ENCODE data around the gene HOGA1.
"Not testable (repeated sequence)": the region's sequence is repeated elsewhere in the genome, so short reads cannot be mapped to it uniquely, and the experiment has no call there.

Gene HOGA1

DNA sequence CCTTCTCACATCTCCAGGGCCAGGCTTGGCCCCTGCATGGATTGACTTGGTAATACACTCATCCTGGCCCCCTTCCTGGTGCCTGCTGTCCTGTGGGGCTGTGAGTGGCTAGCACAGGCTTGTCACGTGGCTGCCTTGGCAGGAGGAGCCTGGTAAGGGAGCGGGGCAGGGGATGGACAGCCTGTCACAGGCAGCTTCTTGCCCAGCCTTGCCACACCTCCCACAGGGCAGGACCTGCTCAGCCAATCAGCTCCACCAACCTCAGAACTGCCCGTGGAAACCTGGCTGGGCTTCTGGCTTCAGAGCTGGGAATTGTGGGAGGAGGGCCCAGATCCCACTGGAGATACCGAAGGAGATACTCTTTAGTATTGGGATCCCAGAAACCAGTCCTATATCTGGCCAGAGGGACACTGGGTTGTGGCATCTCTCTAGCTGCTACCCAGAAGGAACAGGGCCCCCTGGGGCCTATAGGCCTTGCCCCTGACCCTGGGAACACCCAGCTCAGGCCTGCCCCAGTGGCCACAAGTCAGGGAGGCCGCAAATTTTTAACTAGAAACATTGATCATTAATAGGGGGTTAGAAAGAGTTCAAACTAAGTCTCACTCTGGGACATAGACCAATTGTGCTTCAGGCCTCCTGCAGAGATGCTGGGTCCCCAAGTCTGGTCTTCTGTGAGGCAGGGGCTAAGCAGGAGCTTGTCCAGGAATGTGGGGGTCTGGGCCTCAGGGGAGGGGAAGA lies at the start of gene HOGA1:
Gene HOGA1 (plus strand): TSS at position 330 of the 738 bp plus-strand sequence. CDS start 315 bp downstream, at position 645.
- peak; percentile 55 for DNase-seq (ENCODE audit: low spot score)

DNA sequence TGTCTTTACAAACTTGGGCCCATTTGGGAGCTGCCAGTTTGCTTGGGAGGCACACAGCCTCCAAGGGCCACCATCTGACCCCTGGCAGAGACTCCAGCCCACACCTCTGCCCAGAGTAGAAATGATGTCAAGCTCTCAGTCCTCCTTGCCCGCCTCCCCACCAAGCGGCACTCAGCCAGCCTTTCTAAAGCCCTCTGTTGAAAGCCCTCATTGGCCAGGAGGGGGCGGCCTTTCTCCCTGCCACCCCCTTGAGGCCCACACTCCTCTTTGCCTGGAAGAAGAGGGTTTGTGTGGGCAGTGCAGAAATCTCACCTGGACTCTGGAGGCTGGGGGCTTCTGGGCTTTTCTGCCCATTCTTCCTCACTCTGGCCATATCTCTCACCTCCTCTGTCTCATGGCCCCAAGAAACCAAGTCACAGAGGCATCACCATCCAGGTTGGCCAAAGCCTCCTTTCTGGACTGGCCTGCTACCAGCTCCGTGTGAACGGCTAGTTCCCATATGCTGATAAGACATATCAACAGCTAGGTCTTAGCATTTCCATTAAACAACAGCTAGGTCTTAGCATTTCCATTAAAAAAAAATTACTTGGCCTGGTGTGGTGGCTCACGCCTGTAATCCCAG lies 49.3 kb upstream of the HOGA1 start:
- DNase-seq (ENCODE audit: low spot score) = peak; percentile 67

DNA sequence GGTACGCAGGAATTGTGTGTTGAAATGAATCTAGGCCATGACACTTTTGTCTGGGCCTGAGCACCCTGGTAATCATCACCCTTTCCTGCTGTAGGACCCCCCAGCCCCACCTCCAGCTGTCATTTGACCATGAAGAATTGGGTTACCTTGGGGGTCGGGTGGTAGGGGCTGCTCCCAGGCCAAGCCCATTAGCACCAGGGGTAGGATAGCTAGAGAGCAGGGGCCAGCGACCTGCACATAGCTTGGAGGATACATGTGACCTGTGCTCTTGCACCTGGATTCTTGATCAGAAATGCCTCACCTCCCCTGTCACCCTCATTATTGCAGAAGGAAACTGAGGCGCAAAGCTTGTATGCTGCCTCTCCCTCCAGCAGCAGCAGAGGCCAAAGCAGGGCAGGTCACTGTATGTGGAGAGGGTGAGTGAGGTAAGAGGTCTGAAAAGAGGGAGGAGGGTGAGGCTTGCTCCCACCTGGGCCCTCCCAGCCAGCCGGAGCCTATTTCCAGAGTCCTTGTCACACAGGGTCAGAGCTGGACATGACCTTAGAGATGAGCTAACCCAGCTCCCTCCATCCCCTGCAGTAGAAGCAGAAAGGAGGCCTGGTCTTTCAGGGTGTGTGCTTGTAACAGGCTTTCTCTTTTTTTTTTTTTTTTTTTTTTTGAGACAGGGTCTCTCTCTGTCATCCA lies 46.9 kb upstream of the HOGA1 start:
- no peak for DNase-seq (ENCODE audit: low spot score)

DNA sequence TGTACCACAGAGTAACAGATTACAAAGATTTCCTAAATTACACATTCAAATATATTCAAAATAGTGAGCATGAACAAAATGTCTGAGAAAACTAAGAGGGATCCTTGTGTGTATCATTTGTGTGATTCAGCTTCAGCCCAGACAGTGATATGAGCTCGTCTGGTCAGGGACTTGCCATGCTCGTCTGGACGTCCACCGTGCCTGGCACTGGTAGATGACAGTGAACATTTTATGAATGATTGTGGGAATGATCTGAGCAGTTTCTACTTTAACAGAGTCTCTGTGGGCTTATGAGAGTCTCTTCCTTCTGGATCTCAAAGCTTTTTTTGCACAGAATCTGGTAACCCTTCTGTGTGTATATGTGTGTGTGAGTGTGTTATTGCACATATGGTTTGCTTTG lies 45.8 kb upstream of the HOGA1 start:
- DNase-seq (ENCODE audit: low spot score) = no peak

DNA sequence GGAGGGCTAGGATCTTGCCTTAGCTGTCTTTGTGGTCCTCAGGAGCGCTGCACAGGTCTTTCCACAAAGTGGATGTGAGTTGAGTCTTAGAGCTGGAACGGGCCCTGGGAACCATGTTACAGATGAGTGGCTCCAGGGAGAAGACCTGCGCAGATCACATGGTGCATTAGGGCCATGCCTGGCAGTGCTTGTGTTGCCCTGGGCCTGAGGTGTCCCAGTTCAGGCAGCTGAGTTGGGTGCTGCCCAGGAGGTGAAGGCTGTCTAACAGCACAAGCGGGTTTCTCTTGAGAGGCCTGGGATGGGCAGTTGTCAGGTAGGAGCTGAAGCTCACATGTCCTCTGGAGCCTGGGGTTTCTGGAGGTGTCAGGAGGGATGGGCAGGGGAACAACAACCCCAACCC lies 45.4 kb upstream of the HOGA1 start:
- no peak for DNase-seq (ENCODE audit: low spot score)

DNA sequence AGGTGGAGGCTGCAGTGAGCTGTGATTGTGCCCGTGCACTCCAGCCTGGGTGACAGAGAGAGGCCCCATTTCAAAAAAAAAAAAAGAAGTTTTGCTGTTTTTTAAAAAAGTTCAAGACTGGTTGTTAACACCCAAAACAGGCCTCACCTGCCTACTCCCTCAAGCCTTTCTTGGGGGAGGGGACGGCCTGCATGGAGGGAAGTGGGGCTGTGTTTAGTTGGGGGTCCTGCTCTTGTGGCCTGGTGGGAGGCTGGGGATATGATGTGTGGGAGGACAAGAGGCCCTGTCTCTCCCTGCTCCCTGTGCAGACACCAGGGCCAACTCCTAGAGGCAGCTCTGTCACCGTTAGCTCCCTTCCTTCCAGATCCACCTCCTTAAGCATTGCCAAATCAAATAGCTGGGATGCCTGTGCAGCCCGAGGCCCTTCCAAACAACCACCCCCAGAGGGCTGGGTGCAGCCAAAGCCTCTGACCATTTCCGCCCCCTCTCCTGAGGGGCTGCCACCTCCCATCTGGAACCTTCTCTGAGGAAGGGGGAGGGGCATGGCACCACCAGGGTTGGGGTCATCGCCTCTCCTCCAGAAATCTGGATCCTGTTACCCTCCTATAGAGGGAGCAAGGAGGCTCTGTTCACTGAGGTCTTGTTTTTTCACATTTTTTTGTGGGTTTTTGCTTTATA lies 44.5 kb upstream of the HOGA1 start:
- no peak for DNase-seq (ENCODE audit: low spot score)

DNA sequence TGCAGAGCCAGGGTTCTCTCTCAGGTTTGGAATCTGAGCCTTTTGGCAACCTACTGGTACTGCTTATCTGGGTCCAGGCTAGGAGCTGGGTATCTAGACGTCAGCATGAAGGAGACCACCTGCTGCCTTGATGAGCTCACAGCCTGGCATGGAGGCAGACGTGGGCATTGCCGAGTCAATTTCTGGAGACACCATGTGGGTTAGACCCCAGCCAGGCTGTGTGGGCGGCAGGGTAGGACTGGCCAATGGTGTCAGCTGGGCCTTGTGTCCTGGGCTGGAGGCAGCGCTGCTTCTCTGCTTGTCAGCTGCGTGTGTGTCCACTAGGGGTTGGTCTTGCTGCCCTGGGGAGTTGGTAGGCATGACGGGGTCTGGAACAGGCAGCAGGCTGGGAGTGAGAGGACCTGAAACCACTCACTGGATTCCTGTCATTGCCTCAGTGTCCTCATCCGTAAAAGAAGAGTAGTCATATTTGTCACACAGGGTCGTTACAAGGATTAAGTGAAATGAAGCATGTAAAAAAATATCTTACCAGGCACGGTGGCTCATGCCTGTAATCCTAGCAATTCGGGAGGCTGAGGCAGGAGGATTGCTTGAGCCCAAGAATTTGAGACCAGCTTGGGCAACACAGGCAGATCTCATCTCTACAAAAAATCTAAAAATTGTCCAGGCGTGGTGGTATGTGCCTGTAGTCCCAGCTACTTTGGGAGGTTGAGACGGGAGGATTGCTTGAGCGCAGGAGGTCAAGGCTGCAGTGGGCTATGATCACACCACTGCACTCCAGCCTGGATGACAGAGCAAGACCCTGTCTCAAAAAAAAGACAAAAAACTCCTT lies 43.3 kb upstream of the HOGA1 start:
- DNase-seq (ENCODE audit: low spot score) = no peak

DNA sequence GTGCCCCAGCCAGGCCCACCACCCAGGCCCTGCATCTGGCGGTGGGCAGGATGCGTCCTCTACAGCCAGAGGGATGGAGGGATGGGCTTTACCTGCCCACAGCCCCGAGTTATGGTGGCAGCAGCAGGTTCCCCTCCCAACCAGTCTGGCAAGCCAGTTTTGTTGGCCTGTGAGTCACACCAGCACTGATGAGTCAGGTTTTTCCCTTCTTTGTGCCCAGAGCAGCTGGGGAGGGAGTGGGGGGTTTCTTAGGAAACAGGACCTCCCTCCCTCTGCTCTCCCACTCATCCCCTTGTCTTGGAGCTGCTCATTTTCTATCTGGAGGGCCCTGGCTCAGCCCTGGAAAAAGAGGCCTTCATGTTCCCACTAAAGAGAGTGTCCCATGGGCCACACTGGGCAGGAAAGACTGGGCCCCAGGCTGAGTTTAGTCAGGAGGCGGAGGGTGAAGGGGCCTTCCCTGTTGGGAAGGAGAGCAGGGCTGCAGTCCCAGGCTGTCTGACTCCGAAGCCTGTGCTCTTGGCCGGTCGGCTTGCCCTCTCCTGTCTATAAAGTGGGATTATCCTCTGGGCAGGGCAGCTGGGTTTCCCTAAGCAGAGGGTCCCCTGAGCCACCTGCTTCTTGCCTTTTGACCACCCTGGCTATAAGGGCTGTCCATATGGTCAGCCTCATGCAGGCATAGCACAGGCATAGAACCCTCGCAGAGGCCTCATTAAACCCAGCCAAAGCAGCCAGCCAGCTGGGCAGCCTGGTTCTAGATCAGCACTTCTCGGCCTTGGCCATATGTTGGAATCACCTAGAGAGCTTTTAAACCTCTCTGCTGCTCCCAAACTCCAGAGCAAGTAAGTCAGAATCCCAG lies 41.8 kb upstream of the HOGA1 start:
- DNase-seq (ENCODE audit: low spot score) = no peak

DNA sequence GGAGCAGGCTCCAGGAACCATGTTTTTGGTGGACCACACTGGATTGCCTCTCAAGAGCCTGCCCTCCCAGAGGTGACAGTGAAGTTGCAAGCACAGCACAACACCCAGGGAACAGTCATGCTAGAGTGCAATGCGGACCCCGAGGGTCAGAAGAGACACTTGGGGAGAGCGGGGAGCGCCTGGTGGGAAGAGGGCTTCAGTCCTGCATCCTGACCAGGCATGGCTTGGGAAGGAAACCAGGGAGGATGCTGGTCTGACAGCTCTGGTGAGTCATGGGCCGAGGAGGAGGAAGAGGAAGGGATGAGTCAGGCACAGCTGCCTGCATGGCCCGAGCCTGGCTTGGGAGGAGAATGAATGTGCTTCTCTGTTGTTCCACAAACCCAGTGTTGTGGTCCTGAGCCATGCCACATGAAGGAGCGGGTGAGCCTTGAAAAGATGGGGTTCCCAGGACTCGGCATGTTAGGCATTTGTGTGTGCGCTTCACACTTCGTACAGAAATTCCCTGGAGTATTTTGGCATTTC lies 41.1 kb upstream of the HOGA1 start:
- DNase-seq (ENCODE audit: low spot score) = no peak

DNA sequence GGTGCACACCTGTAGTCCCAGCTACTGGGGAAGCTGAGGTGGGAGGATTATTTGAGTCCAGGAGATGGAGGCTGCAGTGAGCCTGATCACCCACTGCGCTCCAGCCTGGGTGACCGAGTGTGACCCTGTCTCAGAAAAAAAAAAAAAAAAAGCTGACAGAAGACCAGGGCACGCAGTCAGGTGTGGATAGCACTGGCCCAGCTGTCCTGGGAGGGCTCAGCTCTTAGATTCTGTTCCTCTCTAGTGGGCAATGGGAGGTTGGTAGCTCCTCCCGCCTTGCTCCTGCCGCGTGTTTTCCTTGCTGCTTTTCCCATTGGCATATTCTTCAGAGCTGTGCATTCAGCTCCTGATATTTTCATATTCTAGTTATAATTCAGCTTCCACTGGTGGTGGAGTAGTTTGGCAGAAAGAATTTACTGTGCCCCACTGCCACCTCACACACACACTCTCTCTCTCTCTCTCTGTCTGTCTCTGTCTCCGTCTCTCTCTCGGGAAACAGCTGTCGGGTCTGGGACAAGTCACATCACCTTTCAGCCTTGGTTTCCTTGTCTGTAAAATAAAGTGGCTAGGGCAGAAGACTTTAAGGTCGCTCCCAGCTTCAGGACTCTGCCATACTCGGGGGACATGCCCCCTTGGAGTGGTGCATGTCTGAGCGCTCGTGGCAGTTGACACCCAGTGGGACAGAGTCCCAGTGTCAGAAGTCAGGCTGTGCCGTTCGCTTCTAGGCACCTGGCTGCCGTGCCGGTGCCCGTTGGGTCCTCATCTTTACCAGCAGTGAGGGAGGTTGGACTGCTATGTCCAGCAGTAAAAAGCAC lies 37.5 kb upstream of the HOGA1 start:
- no peak for DNase-seq (ENCODE audit: low spot score)

DNA sequence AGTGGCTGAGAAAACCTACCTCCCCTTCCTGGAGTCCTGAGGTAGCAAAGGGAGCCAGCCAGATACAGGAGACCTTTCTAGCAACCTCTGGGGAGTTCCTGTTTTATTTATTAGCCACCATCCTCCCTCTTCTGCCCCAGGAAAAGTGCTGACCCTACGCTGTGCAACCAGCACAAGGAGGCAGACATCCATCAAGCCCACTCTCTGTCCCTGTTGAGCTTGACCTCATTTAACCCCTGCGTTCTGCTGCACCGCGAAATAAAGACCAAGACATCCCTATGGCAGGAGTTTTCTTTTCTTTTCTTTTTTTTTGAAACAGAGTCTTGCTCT lies 37.0 kb upstream of the HOGA1 start:
- DNase-seq (ENCODE audit: low spot score) = no peak

DNA sequence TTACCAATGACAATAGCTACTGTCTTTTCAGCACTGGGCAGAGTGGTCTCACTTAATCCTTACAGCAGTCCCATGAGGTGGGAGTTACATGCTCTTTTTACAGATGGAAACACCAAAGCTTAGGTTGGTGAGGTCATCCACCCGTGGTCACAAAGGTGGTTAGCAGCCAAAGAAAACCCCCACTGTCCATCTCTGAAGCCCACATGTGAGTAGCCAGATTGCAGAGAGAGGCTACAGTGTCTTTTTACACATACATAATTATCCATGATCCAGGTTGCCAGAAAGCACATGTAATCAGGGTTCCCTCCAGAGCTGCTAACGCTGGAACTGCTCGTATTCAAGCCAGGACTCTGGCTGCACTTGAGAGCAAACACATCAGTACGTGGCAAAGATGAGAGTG lies 36.2 kb upstream of the HOGA1 start:
- no peak for DNase-seq (ENCODE audit: low spot score)

DNA sequence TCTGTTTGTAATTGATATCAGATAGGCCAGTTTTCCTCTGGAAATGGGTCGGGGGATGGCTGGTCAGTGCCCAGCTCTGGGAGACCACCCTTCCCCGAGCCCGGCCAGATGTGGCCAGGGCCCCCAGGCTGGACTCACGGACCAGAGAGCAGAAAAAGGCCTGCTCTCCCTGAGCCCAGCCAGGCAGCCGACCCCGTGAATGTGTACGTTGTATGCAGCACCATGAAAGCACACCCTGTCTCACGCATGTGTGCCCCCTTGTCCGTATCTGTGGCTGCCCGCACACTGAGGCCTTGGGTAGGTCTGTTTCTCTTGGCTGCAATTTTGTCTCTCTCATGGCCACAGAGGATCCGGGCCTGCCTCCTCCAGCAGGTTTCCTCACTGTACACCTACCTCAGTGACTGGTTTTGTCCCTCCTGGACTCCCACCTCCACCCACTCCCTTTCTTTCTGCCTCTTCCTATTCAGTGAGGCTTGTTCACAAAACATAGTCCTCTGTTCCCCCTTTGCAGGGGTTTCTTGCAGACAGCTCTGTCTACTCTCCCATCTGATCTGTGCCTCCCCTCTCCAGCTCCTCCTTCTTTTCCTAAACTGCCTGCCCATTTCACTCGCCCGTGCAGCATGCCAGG lies 35.2 kb upstream of the HOGA1 start:
- DNase-seq (ENCODE audit: low spot score) = no peak

DNA sequence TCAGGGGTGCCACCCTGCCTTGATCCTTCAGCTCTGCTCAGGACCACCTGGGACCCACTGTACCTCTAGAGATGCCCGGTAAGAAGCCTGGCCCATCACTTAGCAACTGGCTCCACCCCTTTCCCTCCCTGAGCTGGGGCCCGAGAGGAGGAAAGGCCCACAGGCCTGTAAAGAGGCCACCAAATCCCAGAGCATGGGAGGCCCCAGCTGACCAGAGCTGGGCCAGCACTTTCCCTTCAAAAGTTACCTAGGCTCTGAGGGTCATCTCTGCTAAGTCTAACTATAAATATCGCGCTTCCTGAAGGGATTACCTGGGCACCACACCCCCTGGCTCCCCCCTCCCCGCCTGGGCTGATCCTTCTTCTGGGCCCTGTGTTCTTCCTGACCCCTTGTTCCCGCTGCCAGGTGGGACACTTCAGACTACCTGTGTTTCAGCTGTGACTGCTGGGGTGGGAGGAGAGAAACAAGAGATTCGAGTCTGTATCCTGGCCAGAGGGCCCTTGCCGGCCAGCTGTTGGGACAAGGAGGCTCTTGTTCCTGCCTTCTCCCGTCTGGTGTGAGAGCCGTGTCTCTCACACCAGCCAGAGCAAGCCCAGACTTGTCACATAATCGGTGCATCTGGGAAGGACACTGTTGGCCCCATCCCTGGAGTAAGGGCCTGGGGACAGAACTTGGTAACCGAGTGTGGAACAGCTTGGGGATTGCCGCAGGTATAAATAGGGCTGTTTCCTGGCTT lies 34.4 kb upstream of the HOGA1 start:
- no peak for DNase-seq (ENCODE audit: low spot score)

DNA sequence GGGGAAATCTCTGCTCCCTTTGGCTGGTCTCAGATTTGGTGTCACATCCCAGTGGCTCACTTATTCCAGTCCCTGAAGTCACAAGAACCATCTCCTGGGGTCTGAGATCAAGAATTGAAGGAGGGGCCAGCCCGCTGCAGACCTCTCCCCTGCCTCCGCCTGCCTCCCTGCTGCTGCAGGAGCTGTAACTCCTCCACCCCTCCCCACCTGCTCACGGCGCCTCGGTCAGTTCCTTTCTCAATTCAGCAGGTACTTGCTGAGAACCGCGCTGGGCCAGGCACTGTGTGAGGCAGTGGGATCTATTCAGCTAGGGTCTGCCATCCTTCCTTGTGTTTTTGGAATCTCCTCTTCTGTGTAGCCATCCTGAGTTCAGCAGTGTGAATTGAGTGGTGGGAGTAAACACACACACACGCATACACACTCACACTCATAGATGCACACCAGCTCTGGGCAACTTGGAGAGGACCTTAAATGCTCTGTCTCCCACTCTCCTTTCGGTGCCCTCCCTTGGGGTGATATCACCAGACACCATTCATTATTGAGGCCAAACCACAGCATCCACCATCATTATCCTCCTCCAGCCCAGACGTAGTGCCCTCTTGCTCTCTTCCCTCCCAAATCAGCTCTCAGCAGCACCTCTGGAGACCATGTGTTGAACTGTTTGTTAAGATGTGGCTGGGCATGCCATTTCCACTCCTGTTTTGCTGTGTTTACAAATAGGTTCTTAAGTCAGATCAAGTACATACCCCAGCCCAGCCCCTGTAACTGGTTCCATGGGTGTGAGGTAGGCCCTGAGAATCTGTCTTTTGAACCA lies 33.6 kb upstream of the HOGA1 start:
- no peak for DNase-seq (ENCODE audit: low spot score)

DNA sequence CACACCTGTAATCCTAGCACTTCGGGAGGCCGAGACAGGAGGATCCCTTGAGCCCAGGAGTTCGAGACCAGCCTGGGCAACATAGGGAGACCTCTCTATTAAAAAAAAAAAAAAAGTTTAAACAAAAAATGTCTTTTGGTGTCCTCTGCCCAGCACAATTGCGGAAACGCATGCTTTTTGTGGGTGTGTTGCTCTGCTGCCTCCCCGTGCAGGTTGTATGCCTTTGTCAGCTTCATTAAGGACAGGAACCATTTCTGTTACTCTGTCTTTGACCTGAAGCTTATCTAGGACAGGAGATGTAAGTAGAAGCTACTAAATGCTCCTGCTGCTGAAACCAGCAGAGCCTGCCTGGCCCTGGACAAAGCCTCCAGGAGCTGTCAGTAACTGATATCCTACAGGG lies 32.9 kb upstream of the HOGA1 start:
- no peak for DNase-seq (ENCODE audit: low spot score)

DNA sequence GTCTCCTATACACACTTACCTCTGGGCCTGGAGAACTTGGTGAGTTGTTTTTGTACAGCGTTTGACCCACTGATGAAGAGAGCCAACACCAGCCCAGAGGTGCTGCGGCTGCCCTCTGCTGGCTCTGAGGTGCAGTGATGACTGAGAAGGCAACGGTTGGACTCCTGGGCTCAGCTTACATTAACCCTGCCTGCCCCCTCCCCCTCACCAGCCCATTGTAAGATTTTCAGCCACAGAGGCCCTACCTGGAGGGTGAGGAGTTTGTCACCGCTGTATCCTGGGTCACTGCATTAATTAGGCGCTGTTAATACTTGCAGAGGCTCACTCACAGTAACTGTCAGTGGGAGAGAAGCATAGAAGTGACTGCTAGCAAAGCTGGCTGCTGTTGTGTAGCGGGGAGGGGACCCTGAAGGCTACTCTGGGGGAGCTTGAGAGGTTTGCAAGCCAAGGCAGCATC lies 30.6 kb upstream of the HOGA1 start:
- DNase-seq (ENCODE audit: low spot score) = peak; percentile 62

DNA sequence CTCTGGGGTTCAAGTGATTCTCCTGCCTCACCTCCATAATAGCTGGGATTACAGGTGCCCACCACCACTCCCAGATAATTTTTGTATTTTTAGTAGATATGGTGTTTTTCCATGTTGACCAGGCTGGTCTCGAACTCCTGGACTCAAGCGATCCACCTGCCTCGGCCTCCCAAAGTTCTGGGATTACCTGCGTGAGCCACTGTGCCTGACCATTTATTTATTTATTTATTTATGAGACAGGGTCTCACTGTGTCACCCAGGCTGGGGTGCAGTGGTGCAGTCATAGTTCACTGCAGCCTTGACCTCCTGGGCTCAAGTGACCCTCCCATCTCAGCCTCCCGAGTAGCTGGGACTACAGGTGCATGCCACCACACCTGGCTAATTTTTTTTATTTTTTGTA lies 29.9 kb upstream of the HOGA1 start:
- DNase-seq (ENCODE audit: low spot score) = not testable (repeated sequence)
